Astrocyte (in vitro differentiated cells and primary cell): ENCODE results near the gene NLRP6. TPM values are rescaled to one million over a fixed set of nuclear protein-coding genes. Genes with fewer than 3 reads are reported as not detected.

Experiments
- DNase-seq: peaks from one replicate; pipeline ENCODE4 v3.0.0-alpha.2; 2010; ENCODE audit warnings: low read depth
- FAIRE-seq: peaks from 2 replicates; lab custom pipeline; 2011; peaks lifted over from hg19 to GRCh38; lab: Jason Lieb, UNC
- H2AFZ ChIP-seq: 2 replicates; pipeline ENCODE4 v1.6.0; 2012; ENCODE audit warnings: low read depth, low read length, inconsistent platforms
- H3K27ac ChIP-seq: 2 replicates; pipeline ENCODE4 v1.5.1; 2011; ENCODE audit warnings: low read depth, low read length, inconsistent platforms
- H3K27me3 ChIP-seq: 2 replicates; pipeline ENCODE4 v1.6.0; 2011; ENCODE audit warnings: low read length, inconsistent platforms; ENCODE audit not compliant: insufficient read depth
- H3K36me3 ChIP-seq: 2 replicates; pipeline ENCODE4 v1.5.1; 2011; ENCODE audit warnings: low read length, inconsistent platforms; ENCODE audit not compliant: insufficient read depth
- H3K4me1 ChIP-seq: 2 replicates; pipeline ENCODE4 v1.5.1; 2011; ENCODE audit warnings: low read length, inconsistent platforms; ENCODE audit not compliant: insufficient read depth
- H3K4me2 ChIP-seq: 2 replicates; pipeline ENCODE4 v1.6.0; 2012; ENCODE audit warnings: low read length, inconsistent platforms
- H3K4me3 ChIP-seq: 2 replicates; pipeline ENCODE4 v1.5.1; 2011; ENCODE audit warnings: low read depth, mild to moderate bottlenecking, low read length, inconsistent platforms; ENCODE audit not compliant: insufficient read depth
- H3K79me2 ChIP-seq: 2 replicates; pipeline ENCODE4 v1.6.0; 2012; ENCODE audit warnings: mild to moderate bottlenecking, low read length, inconsistent platforms; ENCODE audit not compliant: insufficient read depth
- H3K9ac ChIP-seq: 2 replicates; pipeline ENCODE4 v1.6.0; 2012; ENCODE audit warnings: mild to moderate bottlenecking, low read length, inconsistent platforms
- H3K9me3 ChIP-seq: 2 replicates; pipeline ENCODE4 v1.5.1; 2012; ENCODE audit warnings: low read depth, mild to moderate bottlenecking, low read length, inconsistent platforms; ENCODE audit not compliant: insufficient read depth
- H4K20me1 ChIP-seq: 2 replicates; pipeline ENCODE4 v1.6.0; 2012; ENCODE audit warnings: low read length, inconsistent platforms; ENCODE audit not compliant: insufficient read depth
- H3K27ac Mint-ChIP-seq: one replicate; pipeline ENCODE4 v1.8.0; 2021; ENCODE audit warnings: mild to moderate bottlenecking, mixed read lengths; ENCODE audit not compliant: unreplicated experiment
- H3K27me3 Mint-ChIP-seq: one replicate; pipeline ENCODE4 v1.8.0; 2021; ENCODE audit warnings: low read depth, mixed read lengths; ENCODE audit not compliant: unreplicated experiment
- H3K36me3 Mint-ChIP-seq: one replicate; pipeline ENCODE4 v1.8.0; 2021; ENCODE audit warnings: low read depth, mixed read lengths; ENCODE audit not compliant: unreplicated experiment
- H3K4me1 Mint-ChIP-seq: one replicate; pipeline ENCODE4 v1.8.0; 2021; ENCODE audit warnings: low read depth, mixed read lengths; ENCODE audit not compliant: unreplicated experiment
- H3K4me3 Mint-ChIP-seq: one replicate; pipeline ENCODE4 v1.8.0; 2021; ENCODE audit warnings: mild to moderate bottlenecking, moderate library complexity, mixed read lengths; ENCODE audit not compliant: unreplicated experiment
- H3K9me3 Mint-ChIP-seq: one replicate; pipeline ENCODE4 v1.8.0; 2021; ENCODE audit warnings: mild to moderate bottlenecking, mixed read lengths; ENCODE audit not compliant: unreplicated experiment
- EZH2 ChIP-seq: IDR thresholded peaks from 2 replicates; pipeline ENCODE4 v1.6.1; 2012; ENCODE audit warnings: mild to moderate bottlenecking, low read length, inconsistent platforms; ENCODE audit not compliant: insufficient read depth
- total RNA-seq: library from RNA; stranded (reverse); gene quantifications from 2 replicates; pipeline ENCODE4 v1.2.1, GENCODE V29; 2021
- TF ChIP-seq, protein P1 (sequence below): IDR thresholded peaks from 2 replicates; pipeline ENCODE4 v1.5.1; 2011; ENCODE audit warnings: low read depth, mild to moderate bottlenecking, inconsistent platforms, low read length, moderate library complexity; ENCODE audit not compliant: insufficient read depth

NLRP6 gene
- total RNA-seq, 1 donor from 2014 or later: not detected

DNA sequence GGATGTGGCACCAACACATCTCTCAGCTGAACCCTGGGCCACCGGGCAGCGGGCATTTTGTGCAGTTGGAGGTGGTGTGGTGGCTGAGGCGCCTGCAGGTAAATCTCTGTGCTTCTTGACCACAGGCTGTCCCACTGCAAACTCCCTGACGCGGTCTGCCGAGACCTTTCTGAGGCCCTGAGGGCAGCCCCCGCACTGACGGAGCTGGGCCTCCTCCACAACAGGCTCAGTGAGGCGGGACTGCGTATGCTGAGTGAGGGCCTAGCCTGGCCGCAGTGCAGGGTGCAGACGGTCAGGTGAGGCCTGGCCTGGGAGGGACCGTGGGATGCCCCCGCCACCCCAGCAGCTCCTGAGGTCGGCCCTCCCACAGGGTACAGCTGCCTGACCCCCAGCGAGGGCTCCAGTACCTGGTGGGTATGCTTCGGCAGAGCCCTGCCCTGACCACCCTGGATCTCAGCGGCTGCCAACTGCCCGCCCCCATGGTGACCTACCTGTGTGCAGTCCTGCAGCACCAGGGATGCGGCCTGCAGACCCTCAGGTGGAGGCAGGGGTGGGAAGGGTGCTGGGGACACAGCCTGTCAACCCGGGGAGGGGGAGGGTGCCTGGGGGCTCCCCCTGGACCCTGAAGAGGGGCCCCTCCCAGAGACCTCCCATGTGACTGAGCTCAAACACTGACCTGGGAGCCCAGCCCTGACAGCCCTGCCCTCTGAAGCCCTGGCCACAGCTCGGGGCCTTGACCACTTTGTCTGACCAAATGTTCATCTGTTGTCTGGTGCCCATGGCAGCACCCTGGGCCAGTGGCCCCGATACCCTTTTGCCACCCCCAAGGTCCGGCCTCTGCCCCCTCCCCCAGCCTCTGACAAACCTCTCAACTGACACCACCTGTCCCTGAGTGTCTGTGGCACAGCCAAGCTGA is 6.2 kb downstream of the NLRP6 start:
- no peaks in the 10 kb centered on the region for H3K9me3 ChIP-seq
- peaks cover 3% of the 10 kb centered on the region for H3K36me3 Mint-ChIP-seq
- H3K27ac ChIP-seq: no peak overlapping the region
- FAIRE-seq: no peak
- no peaks in the 10 kb centered on the region for H4K20me1 ChIP-seq
- no peaks in the 10 kb centered on the region for H3K9me3 Mint-ChIP-seq
- TF ChIP-seq EZH2: no peak
- TF ChIP-seq, protein P1, sequence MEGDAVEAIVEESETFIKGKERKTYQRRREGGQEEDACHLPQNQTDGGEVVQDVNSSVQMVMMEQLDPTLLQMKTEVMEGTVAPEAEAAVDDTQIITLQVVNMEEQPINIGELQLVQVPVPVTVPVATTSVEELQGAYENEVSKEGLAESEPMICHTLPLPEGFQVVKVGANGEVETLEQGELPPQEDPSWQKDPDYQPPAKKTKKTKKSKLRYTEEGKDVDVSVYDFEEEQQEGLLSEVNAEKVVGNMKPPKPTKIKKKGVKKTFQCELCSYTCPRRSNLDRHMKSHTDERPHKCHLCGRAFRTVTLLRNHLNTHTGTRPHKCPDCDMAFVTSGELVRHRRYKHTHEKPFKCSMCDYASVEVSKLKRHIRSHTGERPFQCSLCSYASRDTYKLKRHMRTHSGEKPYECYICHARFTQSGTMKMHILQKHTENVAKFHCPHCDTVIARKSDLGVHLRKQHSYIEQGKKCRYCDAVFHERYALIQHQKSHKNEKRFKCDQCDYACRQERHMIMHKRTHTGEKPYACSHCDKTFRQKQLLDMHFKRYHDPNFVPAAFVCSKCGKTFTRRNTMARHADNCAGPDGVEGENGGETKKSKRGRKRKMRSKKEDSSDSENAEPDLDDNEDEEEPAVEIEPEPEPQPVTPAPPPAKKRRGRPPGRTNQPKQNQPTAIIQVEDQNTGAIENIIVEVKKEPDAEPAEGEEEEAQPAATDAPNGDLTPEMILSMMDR: no peak
- no peaks in the 10 kb centered on the region for H3K4me1 Mint-ChIP-seq
- no peaks in the 10 kb centered on the region for H3K79me2 ChIP-seq
- no peak overlapping the region for H3K27ac Mint-ChIP-seq
- no peaks in the 10 kb centered on the region for H3K36me3 ChIP-seq
- DNase-seq: no peak
- no peak overlapping the region for H3K4me2 ChIP-seq
- peaks cover 46% of the 10 kb centered on the region for H3K27me3 ChIP-seq
- H3K4me1 ChIP-seq: peaks cover 6% of the 10 kb centered on the region
- peaks cover 49% of the 10 kb centered on the region for H3K27me3 Mint-ChIP-seq
- H3K4me3 Mint-ChIP-seq: no peak overlapping the region
- no peak overlapping the region for H2AFZ ChIP-seq
- no peak overlapping the region for H3K4me3 ChIP-seq
- H3K9ac ChIP-seq: no peak overlapping the region

DNA sequence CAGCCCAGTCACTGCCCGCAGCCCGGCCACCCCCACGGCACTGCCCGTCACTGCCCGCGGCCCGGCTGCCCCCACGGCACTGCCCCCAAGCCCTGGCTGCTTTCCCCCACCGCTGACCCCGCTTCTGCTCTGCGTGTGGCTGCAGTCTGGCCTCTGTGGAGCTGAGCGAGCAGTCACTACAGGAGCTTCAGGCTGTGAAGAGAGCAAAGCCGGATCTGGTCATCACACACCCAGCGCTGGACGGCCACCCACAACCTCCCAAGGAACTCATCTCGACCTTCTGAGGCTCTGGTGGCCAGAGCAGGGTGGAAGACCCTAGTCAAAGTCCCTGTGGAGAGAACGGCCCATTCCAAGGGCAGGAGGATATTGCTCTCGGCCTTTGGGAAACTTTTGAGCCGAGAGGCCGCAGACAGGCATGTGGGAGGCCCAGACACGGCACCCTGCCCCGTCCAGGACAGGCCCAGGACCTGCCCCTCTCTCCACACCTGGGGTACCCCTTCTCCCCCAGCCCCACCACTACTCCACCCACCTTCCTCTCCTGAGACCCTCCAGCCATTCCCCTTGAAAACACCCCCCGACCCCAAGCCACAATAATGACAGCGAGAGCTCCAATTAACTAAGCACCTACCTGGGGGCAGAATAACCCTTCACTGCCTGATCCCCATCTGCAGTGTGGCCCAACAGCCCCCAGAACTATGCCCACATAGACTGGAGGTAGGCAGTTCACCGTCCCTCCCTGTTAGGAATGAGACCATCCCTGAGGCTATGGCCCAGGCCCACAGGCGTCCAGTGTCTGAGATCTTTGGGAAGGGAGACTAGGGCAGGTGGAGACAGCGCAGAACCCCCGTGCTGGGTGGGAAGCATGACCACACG is 7.0 kb downstream of the NLRP6 start:
- no peak for DNase-seq
- peaks cover 49% of the 10 kb centered on the region for H3K27me3 Mint-ChIP-seq
- no peak for FAIRE-seq

More for the DNA sequence above, 7.0 kb downstream of the NLRP6 start:
- Histone ChIP-seq H3K36me3 (no peaks in the 10 kb centered on the region), H3K27me3 (peaks cover 43% of the 10 kb centered on the region), H2AFZ (no peak overlapping the region), H3K79me2 (no peaks in the 10 kb centered on the region), H3K9ac (no peak overlapping the region), H3K9me3 (no peaks in the 10 kb centered on the region), H3K4me3 (no peak overlapping the region), H3K4me1 (peaks cover 6% of the 10 kb centered on the region), H4K20me1 (no peaks in the 10 kb centered on the region), H3K27ac (no peak overlapping the region), H3K4me2 (no peak overlapping the region)
- TF ChIP-seq, protein P1: no peak
- no peak for TF ChIP-seq EZH2
- H3K4me3 Mint-ChIP-seq: no peak overlapping the region
- H3K9me3 Mint-ChIP-seq: no peaks in the 10 kb centered on the region
- H3K4me1 Mint-ChIP-seq: no peaks in the 10 kb centered on the region
- no peak overlapping the region for H3K27ac Mint-ChIP-seq
- H3K36me3 Mint-ChIP-seq: peaks cover 3% of the 10 kb centered on the region
